ENCODE measurements around the gene COQ8B. TPM values are rescaled to one million over a fixed set of nuclear protein-coding genes. Genes with fewer than 3 reads are reported as not detected.
A peak's percentile ranks its signal among the peaks of the same experiment; 100 is the strongest.

COQ8B gene
- total and polyA plus RNA-seq, 2 experiments from 2014 or later: 82.5 to 90.6 TPM

GRCh38 chr19:40691421-40692211 is 25.1 kb downstream of the COQ8B start:
- H3K4me3 ChIP-seq: no peak overlapping the region
- H3K36me3 ChIP-seq: no peaks in the 10 kb centered on the region
- no peak for DNase-seq (ENCODE audit: low read depth in 1 of 2, low spot score in 1 of 2)
- no peak overlapping the region for H3K27ac ChIP-seq
- H3K9me3 ChIP-seq (ENCODE audit: low read depth): no peaks in the 10 kb centered on the region
- H3K4me1 ChIP-seq (ENCODE audit: low read depth): peaks cover 6% of the 10 kb centered on the region
- no peaks in the 10 kb centered on the region for H3K27me3 ChIP-seq
- TF ChIP-seq CTCF (IDR thresholded peaks at IDR 0.05; ENCODE audit: low read depth, low read length): no peak

- no peak for TF ChIP-seq CTCF (IDR thresholded peaks at IDR 0.05; ENCODE audit: low read depth, low read length)
- Histone ChIP-seq H3K4me3 (peak overlapping the region; percentile 78), H3K36me3 (no peaks in the 10 kb centered on the region), H3K27me3 (no peaks in the 10 kb centered on the region), H3K9me3 (ENCODE audit: low read depth) (no peaks in the 10 kb centered on the region), H3K4me1 (ENCODE audit: low read depth) (peaks cover 6% of the 10 kb centered on the region), H3K27ac (no peak overlapping the region)
- DNase-seq (ENCODE audit: low read depth in 1 of 2, low spot score in 1 of 2): peak; percentile 94 to 96
Observed at GRCh38 chr19:40690693-40691420, 25.8 kb downstream of the COQ8B start.

GRCh38 chr19:40690050-40690692 is 26.5 kb downstream of the COQ8B start, which contains the start of gene NUMBL:
Gene NUMBL (minus strand): TSS chr19:40690651. CDS start chr19:40690483, 168 bp downstream.
- H3K4me3 ChIP-seq: peak within 1 kb of the TSS; percentile 78
- peaks cover 6% of the 10 kb centered on the region for H3K4me1 ChIP-seq (ENCODE audit: low read depth)
- H3K9me3 ChIP-seq (ENCODE audit: low read depth): no peaks in the 10 kb centered on the region
- TF ChIP-seq CTCF (IDR thresholded peaks at IDR 0.05; ENCODE audit: low read depth, low read length): no peak
- no peaks in the 10 kb centered on the region for H3K36me3 ChIP-seq
- H3K27me3 ChIP-seq: no peaks in the 10 kb centered on the region
- no peak within 1 kb of the TSS for H3K27ac ChIP-seq
- DNase-seq (ENCODE audit: low read depth in 1 of 2, low spot score in 1 of 2): no peak

- Histone ChIP-seq H3K36me3 (no peaks in the 10 kb centered on the region), H3K4me1 (ENCODE audit: low read depth) (peaks cover 6% of the 10 kb centered on the region), H3K9me3 (ENCODE audit: low read depth) (no peaks in the 10 kb centered on the region), H3K27ac (no peak overlapping the region), H3K27me3 (no peaks in the 10 kb centered on the region), H3K4me3 (peak overlapping the region; percentile 78)
- DNase-seq (ENCODE audit: low read depth in 1 of 2, low spot score in 1 of 2): no peak
- TF ChIP-seq CTCF (IDR thresholded peaks at IDR 0.05; ENCODE audit: low read depth, low read length): no peak
Observed at GRCh38 chr19:40689339-40690049, 27.2 kb downstream of the COQ8B start.

- TF ChIP-seq CTCF (IDR thresholded peaks at IDR 0.05; ENCODE audit: low read depth, low read length): no peak
- Histone ChIP-seq H3K4me3 (no peak overlapping the region), H3K36me3 (no peaks in the 10 kb centered on the region), H3K27ac (no peak overlapping the region), H3K9me3 (ENCODE audit: low read depth) (no peaks in the 10 kb centered on the region), H3K4me1 (ENCODE audit: low read depth) (peaks cover 6% of the 10 kb centered on the region), H3K27me3 (no peaks in the 10 kb centered on the region)
- no peak for DNase-seq (ENCODE audit: low read depth in 1 of 2, low spot score in 1 of 2)
Observed at GRCh38 chr19:40688987-40689338, 27.7 kb downstream of the COQ8B start.

Measured in cardiac muscle cell (in vitro differentiated cells and primary cell).